ENCODE data around the gene ARFGAP1.

Gene ARFGAP1

GRCh38 chr20:63315240-63315689 is 42.7 kb downstream of the ARFGAP1 start:
- Mint-ChIP-seq H3K4me1 (no peaks in the 10 kb centered on the region), H3K4me3 (no peak overlapping the region), H3K9me3 (no peaks in the 10 kb centered on the region), H3K27ac (no peak overlapping the region), H3K36me3 (ENCODE audit: low read depth) (no peaks in the 10 kb centered on the region), H3K27me3 (no peaks in the 10 kb centered on the region)
- ATAC-seq (no peak), DNase-seq (no peak)

DNA sequence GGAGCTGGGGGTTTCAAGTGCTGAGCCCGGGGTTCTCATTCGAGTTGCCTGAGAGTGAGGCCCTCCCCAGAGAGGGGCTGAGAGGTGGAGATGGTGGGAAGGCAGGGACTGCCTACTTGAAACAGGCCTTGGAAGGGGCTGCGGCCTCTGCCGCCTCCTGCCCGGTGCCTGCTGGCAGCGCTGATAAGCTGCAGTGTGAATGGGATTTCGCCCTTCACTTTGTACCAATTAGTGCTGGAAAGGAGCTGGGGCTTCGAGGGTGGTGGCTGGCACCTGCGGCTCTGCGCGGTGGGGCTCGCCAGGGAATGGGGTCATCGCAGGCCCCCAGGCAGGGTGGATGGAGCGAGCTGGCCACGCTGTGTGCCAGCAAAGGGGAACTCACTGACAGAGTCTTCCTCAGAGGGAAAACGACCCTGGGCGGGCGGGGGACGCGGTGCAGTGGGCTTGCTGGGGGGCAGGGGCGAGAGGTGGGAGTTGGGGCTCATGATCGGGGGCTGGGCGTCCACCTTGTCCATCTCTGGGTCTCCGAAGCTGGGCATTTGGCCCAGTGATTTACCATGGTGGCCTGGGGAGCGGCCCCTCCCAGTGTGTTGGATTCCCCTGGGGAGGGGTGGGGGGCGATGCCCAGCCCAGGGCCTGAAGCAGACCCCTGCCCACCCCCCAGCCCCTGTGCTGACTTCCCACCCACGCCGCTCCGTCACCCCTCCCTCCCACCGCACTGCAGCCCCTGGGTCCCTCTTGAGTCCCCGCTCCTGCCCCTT is 43.3 kb downstream of the ARFGAP1 start:
- no peak overlapping the region for H3K4me3 Mint-ChIP-seq
- ATAC-seq: no peak
- no peak for DNase-seq
- no peaks in the 10 kb centered on the region for H3K9me3 Mint-ChIP-seq
- no peaks in the 10 kb centered on the region for H3K36me3 Mint-ChIP-seq (ENCODE audit: low read depth)
- H3K4me1 Mint-ChIP-seq: no peaks in the 10 kb centered on the region
- no peak overlapping the region for H3K27ac Mint-ChIP-seq
- no peaks in the 10 kb centered on the region for H3K27me3 Mint-ChIP-seq

GRCh38 chr20:63316502-63316921 is 43.9 kb downstream of the ARFGAP1 start:
- DNase-seq: no peak
- Mint-ChIP-seq H3K4me1 (no peaks in the 10 kb centered on the region), H3K9me3 (no peaks in the 10 kb centered on the region), H3K27me3 (no peaks in the 10 kb centered on the region), H3K36me3 (ENCODE audit: low read depth) (no peaks in the 10 kb centered on the region), H3K27ac (no peak overlapping the region), H3K4me3 (no peak overlapping the region)
- no peak for ATAC-seq

GRCh38 chr20:63317061-63317460 is 44.4 kb downstream of the ARFGAP1 start:
- no peak for DNase-seq
- H3K27me3 Mint-ChIP-seq: no peaks in the 10 kb centered on the region
- H3K4me3 Mint-ChIP-seq: no peak overlapping the region
- no peak overlapping the region for H3K27ac Mint-ChIP-seq
- H3K4me1 Mint-ChIP-seq: no peaks in the 10 kb centered on the region
- H3K36me3 Mint-ChIP-seq (ENCODE audit: low read depth): no peaks in the 10 kb centered on the region
- no peak for ATAC-seq
- H3K9me3 Mint-ChIP-seq: no peaks in the 10 kb centered on the region

- DNase-seq: no peak
- Mint-ChIP-seq H3K9me3 (no peaks in the 10 kb centered on the region), H3K36me3 (ENCODE audit: low read depth) (no peaks in the 10 kb centered on the region), H3K27ac (no peak overlapping the region), H3K4me1 (no peaks in the 10 kb centered on the region), H3K4me3 (no peak overlapping the region), H3K27me3 (no peaks in the 10 kb centered on the region)
- no peak for ATAC-seq
These were observed 45.1 kb downstream of the ARFGAP1 start for GRCh38 chr20:63317601-63318291.

GRCh38 chr20:63318391-63319163 is 46.0 kb downstream of the ARFGAP1 start:
- ATAC-seq (no peak), DNase-seq (no peak)
- Mint-ChIP-seq H3K27ac (no peak overlapping the region), H3K36me3 (ENCODE audit: low read depth) (no peaks in the 10 kb centered on the region), H3K9me3 (no peaks in the 10 kb centered on the region), H3K27me3 (peaks cover 2% of the 10 kb centered on the region), H3K4me3 (no peak overlapping the region), H3K4me1 (no peaks in the 10 kb centered on the region)

- Mint-ChIP-seq H3K9me3 (no peaks in the 10 kb centered on the region), H3K4me3 (no peak overlapping the region), H3K27me3 (peaks cover 2% of the 10 kb centered on the region), H3K36me3 (ENCODE audit: low read depth) (no peaks in the 10 kb centered on the region), H3K4me1 (no peaks in the 10 kb centered on the region), H3K27ac (no peak overlapping the region)
- ATAC-seq (no peak), DNase-seq (no peak)
These were observed 46.8 kb downstream of the ARFGAP1 start for GRCh38 chr20:63319164-63320040.

DNA sequence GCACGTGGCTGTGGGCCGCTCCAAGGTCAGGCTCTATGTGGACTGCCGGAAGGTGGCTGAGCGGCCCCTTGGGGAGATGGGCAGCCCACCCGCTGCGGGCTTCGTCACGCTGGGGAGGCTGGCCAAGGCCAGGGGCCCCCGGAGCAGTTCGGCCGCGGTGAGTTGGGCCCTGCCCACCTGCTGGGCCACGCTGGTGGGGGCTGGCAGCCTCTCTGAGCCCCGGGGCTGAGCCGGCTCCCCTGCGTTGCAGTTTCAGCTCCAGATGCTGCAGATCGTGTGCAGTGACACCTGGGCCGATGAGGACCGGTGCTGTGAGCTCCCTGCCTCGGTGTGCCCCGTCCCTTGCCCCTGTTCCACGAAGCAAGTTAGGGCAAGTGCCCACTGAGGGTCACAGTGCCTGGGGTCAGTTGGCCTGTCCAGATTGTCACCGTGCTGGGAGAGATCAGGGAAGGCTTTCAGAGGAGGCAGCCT is 47.5 kb downstream of the ARFGAP1 start:
- no peak overlapping the region for H3K4me3 Mint-ChIP-seq
- no peaks in the 10 kb centered on the region for H3K4me1 Mint-ChIP-seq

GRCh38 chr20:63320616-63321147 is 48.1 kb downstream of the ARFGAP1 start:
- H3K4me3 Mint-ChIP-seq: no peak overlapping the region
- no peak for ATAC-seq
- no peaks in the 10 kb centered on the region for H3K36me3 Mint-ChIP-seq (ENCODE audit: low read depth)
- H3K9me3 Mint-ChIP-seq: no peaks in the 10 kb centered on the region
- no peak for DNase-seq
- peaks cover 2% of the 10 kb centered on the region for H3K27me3 Mint-ChIP-seq
- H3K4me1 Mint-ChIP-seq: no peaks in the 10 kb centered on the region
- no peak overlapping the region for H3K27ac Mint-ChIP-seq

More for the DNA sequence above, 47.5 kb downstream of the ARFGAP1 start:
- H3K27ac Mint-ChIP-seq: no peak overlapping the region
- ATAC-seq (no peak), DNase-seq (no peak)
- peaks cover 2% of the 10 kb centered on the region for H3K27me3 Mint-ChIP-seq
- H3K9me3 Mint-ChIP-seq: no peaks in the 10 kb centered on the region
- no peaks in the 10 kb centered on the region for H3K36me3 Mint-ChIP-seq (ENCODE audit: low read depth)

DNA sequence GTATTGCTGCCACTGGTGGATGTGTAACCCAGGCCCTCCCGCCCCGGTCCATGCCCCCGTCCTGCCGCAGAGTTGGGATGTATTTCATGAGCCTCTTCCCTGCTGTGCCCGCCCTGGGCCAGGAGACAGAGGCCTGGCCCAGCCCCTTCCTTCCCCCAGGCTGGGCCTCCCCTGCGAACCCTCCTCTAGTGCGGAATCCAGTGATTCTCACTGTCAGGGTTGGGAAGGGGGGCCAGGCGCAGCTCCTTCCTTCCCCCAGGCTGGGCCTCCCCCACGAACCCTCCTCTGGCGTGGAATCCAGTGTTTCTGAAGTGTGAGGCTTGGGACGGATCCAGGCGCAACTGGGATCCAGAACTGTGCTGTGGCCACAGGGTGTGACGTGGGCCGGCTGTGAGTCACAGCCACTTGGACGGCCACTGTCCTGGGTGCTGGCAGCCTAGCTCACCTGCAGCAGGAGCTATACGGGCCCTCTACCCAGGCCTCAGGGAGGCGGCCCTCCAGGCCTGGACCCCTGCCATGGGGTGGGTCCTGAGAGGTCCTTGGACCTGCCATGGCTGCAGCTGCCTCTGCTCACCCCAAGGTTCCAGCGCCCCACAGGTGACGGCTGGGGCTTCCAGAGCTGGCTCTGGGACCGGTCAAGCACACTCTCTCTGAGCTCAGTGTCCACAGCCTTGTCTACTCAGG is 48.7 kb downstream of the ARFGAP1 start:
- ATAC-seq (no peak), DNase-seq (no peak)
- peaks cover 1% of the 10 kb centered on the region for H3K4me1 Mint-ChIP-seq
- peaks cover 2% of the 10 kb centered on the region for H3K27me3 Mint-ChIP-seq
- H3K36me3 Mint-ChIP-seq (ENCODE audit: low read depth): no peaks in the 10 kb centered on the region
- no peak overlapping the region for H3K27ac Mint-ChIP-seq
- no peaks in the 10 kb centered on the region for H3K9me3 Mint-ChIP-seq
- no peak overlapping the region for H3K4me3 Mint-ChIP-seq

GRCh38 chr20:63322146-63322932 is 49.7 kb downstream of the ARFGAP1 start:
- Mint-ChIP-seq H3K4me3 (no peak overlapping the region), H3K36me3 (ENCODE audit: low read depth) (no peaks in the 10 kb centered on the region), H3K27me3 (peaks cover 2% of the 10 kb centered on the region), H3K9me3 (no peaks in the 10 kb centered on the region), H3K4me1 (peaks cover 5% of the 10 kb centered on the region), H3K27ac (no peak overlapping the region)
- no peak for ATAC-seq
- DNase-seq: no peak

DNA sequence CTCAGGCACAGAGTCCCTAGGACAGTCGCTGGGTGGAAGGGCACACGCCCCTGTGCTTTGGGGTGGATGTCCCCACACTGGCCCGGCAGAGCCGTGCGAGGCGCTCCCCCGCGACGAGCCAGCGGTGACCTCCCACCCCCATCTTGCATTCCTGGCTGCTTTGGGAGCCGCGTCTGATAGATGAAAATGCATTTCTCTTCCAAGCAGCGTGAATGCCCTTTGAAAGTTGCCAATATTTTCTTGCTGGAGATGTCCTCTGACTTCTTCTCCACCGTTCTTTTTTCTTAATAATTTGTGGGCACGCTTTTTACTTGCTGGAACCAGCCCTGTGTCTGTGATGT is 50.3 kb downstream of the ARFGAP1 start:
- DNase-seq: no peak
- Mint-ChIP-seq H3K4me3 (no peak overlapping the region), H3K4me1 (peaks cover 5% of the 10 kb centered on the region), H3K27ac (no peak overlapping the region), H3K27me3 (peaks cover 2% of the 10 kb centered on the region), H3K36me3 (ENCODE audit: low read depth) (no peaks in the 10 kb centered on the region), H3K9me3 (no peaks in the 10 kb centered on the region)
- ATAC-seq: no peak
